Fibroblast of lung (primary cell): Measurements from ENCODE around the gene GPC5. TPM values are rescaled to one million over a fixed set of nuclear protein-coding genes. Genes with fewer than 3 reads are reported as not detected.

Source experiments
- DNase-seq, 2 donors: peaks; one replicate each; pipeline versions ENCODE4 v3.0.0 to v3.0.0-alpha.2; 2010; ENCODE audit warnings: low read depth in 2 of 2
- H2AFZ ChIP-seq: 2 replicates; pipeline ENCODE4 v1.5.1; 2012; ENCODE audit warnings: low read length, control low read depth, inconsistent platforms
- H3K27ac ChIP-seq: 2 replicates; pipeline ENCODE4 v1.5.1; 2011; ENCODE audit warnings: low read length, control low read depth; ENCODE audit not compliant: insufficient read depth
- H3K27me3 ChIP-seq: 2 replicates; pipeline ENCODE4 v1.5.1; 2011; ENCODE audit warnings: mild to moderate bottlenecking, low read length; ENCODE audit not compliant: control insufficient read depth, insufficient read depth
- H3K36me3 ChIP-seq: 2 replicates; pipeline ENCODE4 v1.5.1; 2011; ENCODE audit warnings: low read length; ENCODE audit not compliant: control insufficient read depth, insufficient read depth
- H3K4me1 ChIP-seq: 2 replicates; pipeline ENCODE4 v1.5.1; 2011; ENCODE audit warnings: low read length; ENCODE audit not compliant: control insufficient read depth, insufficient read depth; ENCODE audit errors: extremely low read depth
- H3K4me2 ChIP-seq: 2 replicates; pipeline ENCODE4 v1.5.1; 2011; ENCODE audit warnings: low read length, control low read depth; ENCODE audit not compliant: insufficient read depth; ENCODE audit errors: extremely low read depth
- H3K4me3 ChIP-seq, 4 experiments: fragments of 200-600 bp in 1 of 4; sonication (generic) in 1 of 4; replicated peaks in 1 of 4; 2 replicates each; pipeline ENCODE4 v1.5.1; 2011 to 2016; ENCODE audit warnings: low read length in 4 of 4, low read depth in 3 of 4, mild to moderate bottlenecking in 3 of 4, control low read depth in 2 of 4, inconsistent platforms in 1 of 4, mixed read lengths in 1 of 4; ENCODE audit not compliant: insufficient read depth in 1 of 4; ENCODE audit errors: control extremely low read depth in 1 of 4
- H3K79me2 ChIP-seq: 2 replicates; pipeline ENCODE4 v1.5.1; 2012; ENCODE audit warnings: mild to moderate bottlenecking, low read length, inconsistent platforms; ENCODE audit not compliant: control insufficient read depth, insufficient read depth
- H3K9ac ChIP-seq: 2 replicates; pipeline ENCODE4 v1.5.1; 2011; ENCODE audit warnings: mild to moderate bottlenecking, low read length, control low read depth; ENCODE audit not compliant: insufficient read depth
- H3K9me3 ChIP-seq: 2 replicates; pipeline ENCODE4 v1.5.1; 2012; ENCODE audit warnings: low read depth, low read length; ENCODE audit not compliant: control insufficient read depth, insufficient read depth
- H4K20me1 ChIP-seq: 2 replicates; pipeline ENCODE4 v1.5.1; 2011; ENCODE audit warnings: low read length; ENCODE audit not compliant: control insufficient read depth, insufficient read depth; ENCODE audit errors: extremely low read depth
- EZH2 ChIP-seq: IDR thresholded peaks from 2 replicates; pipeline ENCODE4 v1.5.1; 2012; ENCODE audit warnings: low read length, control low read depth, mild to moderate bottlenecking; ENCODE audit errors: missing control alignments
- polyA plus RNA-seq, 2 donors: library from polyadenylated mRNA; depleted of rRNA in 1 of 2; stranded (reverse) in 1 of 2; unstranded in 1 of 2; fragments of >200 nt; gene quantifications; 2 replicates each; pipeline ENCODE4 v1.2.1, GENCODE V29; 2011 to 2012; ENCODE audit warnings: missing spikeins in 1 of 2
- total RNA-seq: library from RNA; depleted of rRNA; stranded (reverse); fragments of >200 nt; gene quantifications from 2 replicates; pipeline ENCODE4 v1.2.1, GENCODE V29; 2014
- TF ChIP-seq, protein P1 (sequence below), 2 donors: IDR thresholded peaks in 1 of 2; conservative IDR thresholded peaks in 1 of 2; 1 replicate in 1 of 2; 2 replicates in 1 of 2; pipeline ENCODE4 v1.5.1; 2011 to 2012; ENCODE audit warnings: low read length in 2 of 2, control low read depth in 1 of 2, inconsistent platforms in 1 of 2, low read depth in 1 of 2, mild to moderate bottlenecking in 1 of 2

Gene GPC5
- total and polyA plus RNA-seq, 2 donors (not counting 1 experiment from before 2014, with no cell fraction given), result 0.17 TPM; not detected in 1

DNA sequence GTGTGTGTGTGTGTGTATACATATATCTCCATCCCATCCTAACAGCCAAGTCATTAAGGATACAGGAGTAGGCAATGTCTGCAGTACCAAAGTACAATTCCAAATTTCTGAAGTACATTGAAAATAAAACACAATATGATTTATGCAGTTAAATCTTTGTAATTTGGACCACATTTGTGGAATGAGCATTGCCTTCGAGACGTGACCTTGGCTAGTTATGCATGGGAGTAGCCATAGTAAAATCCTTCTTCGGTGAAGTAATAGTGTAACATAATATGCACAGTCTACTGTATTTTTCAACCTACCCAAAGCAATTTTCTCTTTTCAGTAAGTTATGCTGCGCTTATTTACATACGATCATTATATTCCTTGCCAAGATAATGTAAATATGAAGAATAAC is 1162.5 kb downstream of the GPC5 start:
- H3K9ac ChIP-seq, result no peak overlapping the region
- H3K4me3 ChIP-seq, result no peak overlapping the region
- no peak overlapping the region for H2AFZ ChIP-seq
- H3K4me1 ChIP-seq, result no peaks in the 10 kb centered on the region
- no peaks in the 10 kb centered on the region for H3K36me3 ChIP-seq
- H3K27me3 ChIP-seq, result no peaks in the 10 kb centered on the region
- no peak for DNase-seq
- no peaks in the 10 kb centered on the region for H3K79me2 ChIP-seq
- no peaks in the 10 kb centered on the region for H4K20me1 ChIP-seq
- no peak overlapping the region for H3K27ac ChIP-seq
- TF ChIP-seq, protein P1, sequence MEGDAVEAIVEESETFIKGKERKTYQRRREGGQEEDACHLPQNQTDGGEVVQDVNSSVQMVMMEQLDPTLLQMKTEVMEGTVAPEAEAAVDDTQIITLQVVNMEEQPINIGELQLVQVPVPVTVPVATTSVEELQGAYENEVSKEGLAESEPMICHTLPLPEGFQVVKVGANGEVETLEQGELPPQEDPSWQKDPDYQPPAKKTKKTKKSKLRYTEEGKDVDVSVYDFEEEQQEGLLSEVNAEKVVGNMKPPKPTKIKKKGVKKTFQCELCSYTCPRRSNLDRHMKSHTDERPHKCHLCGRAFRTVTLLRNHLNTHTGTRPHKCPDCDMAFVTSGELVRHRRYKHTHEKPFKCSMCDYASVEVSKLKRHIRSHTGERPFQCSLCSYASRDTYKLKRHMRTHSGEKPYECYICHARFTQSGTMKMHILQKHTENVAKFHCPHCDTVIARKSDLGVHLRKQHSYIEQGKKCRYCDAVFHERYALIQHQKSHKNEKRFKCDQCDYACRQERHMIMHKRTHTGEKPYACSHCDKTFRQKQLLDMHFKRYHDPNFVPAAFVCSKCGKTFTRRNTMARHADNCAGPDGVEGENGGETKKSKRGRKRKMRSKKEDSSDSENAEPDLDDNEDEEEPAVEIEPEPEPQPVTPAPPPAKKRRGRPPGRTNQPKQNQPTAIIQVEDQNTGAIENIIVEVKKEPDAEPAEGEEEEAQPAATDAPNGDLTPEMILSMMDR (conservative IDR thresholded peaks at IDR 0.05 in 1 of 2, IDR thresholded peaks at IDR 0.05 in 1 of 2; ENCODE audit: low read depth in 1 of 2, low read length in 2 of 2), result no peak
- TF ChIP-seq EZH2, result no peak
- H3K9me3 ChIP-seq, result no peaks in the 10 kb centered on the region
- H3K4me2 ChIP-seq, result no peak overlapping the region

DNA sequence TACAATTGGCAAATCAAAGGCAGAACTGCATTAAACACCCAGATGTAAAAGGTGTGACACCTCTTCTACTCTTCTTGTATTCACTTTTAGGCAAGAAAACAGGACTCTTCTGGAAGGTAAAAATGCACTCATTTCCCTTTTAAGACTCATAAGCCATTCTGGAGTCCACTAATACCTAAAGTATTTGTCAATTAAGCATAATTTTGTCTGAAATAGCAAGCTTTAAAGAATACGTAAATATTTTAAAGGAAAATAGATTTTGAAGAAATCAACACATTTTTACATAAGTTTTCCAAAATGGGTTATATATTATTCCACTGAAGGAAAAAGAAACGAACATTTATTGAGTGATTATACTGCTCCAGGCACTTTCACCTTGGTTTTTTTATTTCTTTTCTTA is 1166.5 kb downstream of the GPC5 start:
- Histone ChIP-seq H3K9ac (no peak overlapping the region), H3K27me3 (no peaks in the 10 kb centered on the region), H3K4me3 (no peak overlapping the region), H3K9me3 (no peaks in the 10 kb centered on the region), H3K27ac (no peak overlapping the region), H4K20me1 (no peaks in the 10 kb centered on the region), H2AFZ (no peak overlapping the region), H3K79me2 (no peaks in the 10 kb centered on the region), H3K4me2 (no peak overlapping the region), H3K4me1 (no peaks in the 10 kb centered on the region), H3K36me3 (no peaks in the 10 kb centered on the region)
- TF ChIP-seq EZH2, result no peak
- TF ChIP-seq, protein P1 (conservative IDR thresholded peaks at IDR 0.05 in 1 of 2, IDR thresholded peaks at IDR 0.05 in 1 of 2; ENCODE audit: low read depth in 1 of 2, low read length in 2 of 2), result no peak
- DNase-seq, result no peak

DNA sequence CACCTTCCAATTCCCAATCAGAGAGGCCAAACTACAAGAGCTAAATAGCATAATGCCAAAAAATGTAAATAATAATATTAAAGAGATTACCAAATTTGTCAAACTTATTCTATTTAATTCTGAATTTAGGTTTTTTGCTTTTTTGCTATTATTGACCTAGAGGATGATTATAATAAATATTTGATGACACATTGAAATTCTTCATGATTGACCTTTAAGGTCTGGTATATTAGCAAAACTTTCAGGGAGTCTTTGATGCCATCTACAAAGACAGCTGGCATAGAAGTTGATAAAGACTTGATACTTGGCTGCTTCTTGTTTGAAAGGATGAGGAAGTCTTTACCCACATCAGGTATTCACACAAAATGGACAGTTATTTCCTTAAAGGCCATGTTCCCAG is 1168.3 kb downstream of the GPC5 start:
- no peak overlapping the region for H3K4me2 ChIP-seq
- no peaks in the 10 kb centered on the region for H3K36me3 ChIP-seq
- H3K4me1 ChIP-seq, result no peaks in the 10 kb centered on the region
- H3K79me2 ChIP-seq, result no peaks in the 10 kb centered on the region
- no peak overlapping the region for H3K9ac ChIP-seq
- TF ChIP-seq, protein P1 (conservative IDR thresholded peaks at IDR 0.05 in 1 of 2, IDR thresholded peaks at IDR 0.05 in 1 of 2; ENCODE audit: low read depth in 1 of 2, low read length in 2 of 2), result no peak
- TF ChIP-seq EZH2, result no peak
- DNase-seq, result no peak
- H3K27ac ChIP-seq, result no peak overlapping the region
- H2AFZ ChIP-seq, result no peak overlapping the region
- no peak overlapping the region for H3K4me3 ChIP-seq
- H3K27me3 ChIP-seq, result no peaks in the 10 kb centered on the region
- no peaks in the 10 kb centered on the region for H4K20me1 ChIP-seq
- no peaks in the 10 kb centered on the region for H3K9me3 ChIP-seq
